Measurements from ENCODE around the gene LGALS4. TPM values are rescaled to one million over a fixed set of nuclear protein-coding genes. Genes with fewer than 3 reads are reported as not detected.

Gene LGALS4
- total and polyA plus RNA-seq, 9 of the 15 experiments (the other 6 are each of a cell fraction or from before 2014, with no cell fraction given) = 0.08 to 1.1 (median 0.30) TPM; not detected in 3

GRCh38 chr19:38848299-38849146, 35.8 kb upstream of the LGALS4 start (continued):
- TF ChIP-seq ZBTB40 (IDR thresholded peaks at IDR 0.05) (peak; percentile 52; the same call in 1 of the 2 replicates), ZBTB40 (CRISPR knock-in tag; IDR thresholded peaks at IDR 0.05) (no peak), SREBF2 (CRISPR knock-in tag; IDR thresholded peaks at IDR 0.05) (0 out of 2 replicates have a peak, but pooled peaks have one; percentile 31), THRA (IDR thresholded peaks at IDR 0.05) (no peak), NFRKB (IDR thresholded peaks at IDR 0.05; ENCODE audit: low read depth) (peak; percentile 31; the same call in 1 of the 2 replicates), KAT7 (CRISPR knock-in tag; IDR thresholded peaks at IDR 0.05; ENCODE audit: borderline replicate concordance) (no peak), CHD1 (IDR thresholded peaks at IDR 0.05; ENCODE audit: low read length) (peak; percentile 83), SIRT6 (IDR thresholded peaks at IDR 0.05; ENCODE audit: low read depth, low read length) (no peak), SMARCC2 (IDR thresholded peaks at IDR 0.05; ENCODE audit: low read depth) (peak; percentile 44; the same call in 1 of the 2 replicates), XRCC5 (IDR thresholded peaks at IDR 0.05; ENCODE audit: low read depth, low read length) (no peak), DIDO1 (tag; IDR thresholded peaks at IDR 0.05; ENCODE audit: low read depth) (no peak), ARNT (IDR thresholded peaks at IDR 0.05) (peak; percentile 50 to 58; a peak in 1 of 4 replicates), SUPT5H (IDR thresholded peaks at IDR 0.05) (0 out of 2 replicates have a peak, but pooled peaks have one; percentile 30), GTF2A2 (tag; IDR thresholded peaks at IDR 0.05) (no peak), MYBL2 (IDR thresholded peaks at IDR 0.05; ENCODE audit: low read depth) (no peak), MYBL2 (CRISPR knock-in tag; IDR thresholded peaks at IDR 0.05; ENCODE audit: borderline replicate concordance) (no peak), NFATC3 (IDR thresholded peaks at IDR 0.05) (0 out of 2 replicates have a peak, but pooled peaks have one; percentile 41), PHF8 (IDR thresholded peaks at IDR 0.05; ENCODE audit: borderline replicate concordance, low read length) (no peak), U2AF2 (optimal IDR thresholded peaks at IDR 0.05; ENCODE audit: low read depth, low read length) (no peak)
